Measurements from ENCODE around the gene EIPR1. TPM values are rescaled to one million over a fixed set of nuclear protein-coding genes. Genes with fewer than 3 reads are reported as not detected.

Gene EIPR1
- total RNA-seq, 1 experiment from 2014 or later: 27.8 TPM

DNA sequence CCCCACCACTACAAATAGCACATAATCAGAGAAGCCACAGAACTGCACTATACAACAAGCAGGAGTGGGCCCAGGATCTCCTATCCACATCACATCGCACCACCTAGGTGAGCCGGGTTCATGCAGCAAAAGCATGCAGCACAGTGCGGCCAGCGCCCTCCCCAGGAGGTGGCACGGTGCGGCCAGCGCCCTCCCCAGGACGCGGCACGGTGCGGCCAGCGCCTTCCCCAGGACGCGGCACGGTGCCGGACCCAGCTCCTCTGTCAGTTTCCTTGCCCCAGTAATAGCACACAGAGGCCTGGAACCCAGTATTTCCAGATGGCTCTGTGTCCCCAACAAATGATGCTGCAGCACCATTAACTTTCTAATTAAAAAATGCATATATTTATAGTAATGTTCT lies 114.1 kb downstream of the EIPR1 start:
- Histone ChIP-seq H3K27ac (ENCODE audit: insufficient read length, low read depth, low read length) (no peak overlapping the region), H2BK5ac (ENCODE audit: insufficient read length, low read length) (no peak overlapping the region), H3K9ac (ENCODE audit: extremely low read depth, insufficient read length, low read length) (no peak overlapping the region), H3K9me3 (ENCODE audit: control insufficient read depth, low read depth, low read length) (no peaks in the 10 kb centered on the region), H3K14ac (ENCODE audit: insufficient read depth, low read length) (no peak overlapping the region), H3K27me3 (ENCODE audit: insufficient read depth, low read length) (no peaks in the 10 kb centered on the region), H4K5ac (ENCODE audit: insufficient read length, low read depth, low read length) (no peak overlapping the region), H4K8ac (replicated peaks; ENCODE audit: insufficient read length, low read depth, low read length) (no peak overlapping the region), H2AFZ (ENCODE audit: low read length) (no peak overlapping the region), H2AK5ac (ENCODE audit: insufficient read length, low read length) (no peak overlapping the region), H3K56ac (ENCODE audit: insufficient read length, low read depth, low read length) (no peak overlapping the region), H3K23me2 (ENCODE audit: insufficient read length, low read depth, low read length, poor library complexity, severe bottlenecking) (no peaks in the 10 kb centered on the region), H4K91ac (ENCODE audit: insufficient read length, low read depth, low read length) (no peak overlapping the region), H3K23ac (ENCODE audit: insufficient read length, low read depth, low read length) (no peak overlapping the region), H3K4me1 (ENCODE audit: insufficient read depth, low read length) (no peaks in the 10 kb centered on the region; the same call in 1 of the 2 replicates), H2BK12ac (ENCODE audit: insufficient read length, low read depth, low read length) (no peak overlapping the region), H3K18ac (ENCODE audit: insufficient read length, low read depth, low read length) (no peak overlapping the region), H4K20me1 (ENCODE audit: control insufficient read depth, insufficient read depth, insufficient read length) (no peaks in the 10 kb centered on the region), H2BK120ac (ENCODE audit: low read depth, low read length, poor library complexity, severe bottlenecking) (no peak overlapping the region), H2BK15ac (ENCODE audit: low read depth, low read length) (no peak overlapping the region), H2BK20ac (ENCODE audit: low read depth, low read length, poor library complexity, severe bottlenecking) (no peak overlapping the region), H3K79me2 (ENCODE audit: insufficient read depth, low read length) (no peaks in the 10 kb centered on the region), H3K4me2 (ENCODE audit: insufficient read depth, insufficient read length, low read length) (no peak overlapping the region), H3K79me1 (ENCODE audit: insufficient read depth, low read depth, low read length, poor library complexity, severe bottlenecking) (no peaks in the 10 kb centered on the region), H3T11ph (ENCODE audit: low read length) (no peak overlapping the region), H3K4ac (ENCODE audit: low read depth, low read length) (no peak overlapping the region)
- Mint-ChIP-seq H3K27ac (no peak overlapping the region), H3K36me3 (ENCODE audit: insufficient read depth in 1 of 3, low read depth in 3 of 3) (peaks cover 0 to 7% (median 5%) of the 10 kb centered on the region in 3 experiments; a peak in 3 of 7 replicates), H3K27me3 (ENCODE audit: low read depth) (peaks cover 5% of the 10 kb centered on the region), H3K4me1 (peaks cover 24 to 28% of the 10 kb centered on the region in 2 experiments), H3K4me3 (no peak overlapping the region), H3K9me3 (no peaks in the 10 kb centered on the region)
- DNase-seq: no peak
- no peak for TF ChIP-seq CTCF (conservative IDR thresholded peaks at IDR 0.05)
- WGBS (ENCODE audit: extremely low coverage, insufficient read length, low lambda C conversion rate): no CpG with 5 or more reads among the region's 16 CpGs
